Cerebellar cortex (tissue), 1 donor: ENCODE results near the gene ITGB5.
A peak's percentile ranks its signal among the peaks of the same experiment; 100 is the strongest.

Experiments
- DNase-seq: peaks from one replicate; pipeline ENCODE4 v3.0.0-alpha.2; 2015; ENCODE audit warnings: low spot score

Gene ITGB5

DNA sequence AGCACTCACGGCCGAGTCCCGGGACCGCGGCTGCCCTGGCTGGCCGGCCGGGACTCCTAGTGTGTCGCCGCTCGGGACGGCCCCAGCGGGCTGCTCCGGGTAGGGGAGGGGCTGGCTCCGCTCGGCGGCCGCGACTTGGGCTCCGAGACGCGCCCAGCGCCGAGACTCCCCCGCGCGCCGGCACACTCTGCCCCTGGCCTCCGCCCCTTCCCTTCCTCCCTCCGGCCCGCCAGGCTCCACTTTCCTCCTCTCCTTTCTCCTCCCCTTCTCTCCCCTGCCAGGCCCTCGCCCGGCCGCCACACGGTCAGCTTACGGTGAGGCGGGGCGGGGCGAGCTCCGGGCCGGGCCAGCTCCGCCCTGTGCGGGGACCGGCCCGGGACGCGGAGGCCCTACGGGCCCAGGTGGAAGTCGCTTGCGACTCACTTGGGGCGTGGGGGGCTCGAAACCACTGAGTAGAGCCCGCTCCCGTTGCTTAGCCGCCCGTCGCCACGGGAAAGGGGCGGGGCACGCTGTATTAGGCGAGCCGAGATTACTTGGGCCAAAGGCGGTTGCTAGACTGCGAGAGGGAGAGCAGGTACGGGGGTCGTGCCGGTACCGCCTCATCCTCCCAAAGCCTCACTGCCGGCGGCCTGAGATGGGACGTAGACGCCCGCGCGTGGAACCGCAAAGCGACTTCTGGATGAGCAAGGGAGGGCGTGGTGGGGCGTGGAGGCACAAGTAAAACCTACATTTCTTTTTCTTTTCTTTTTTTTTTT is at the start of gene ITGB5:
ITGB5 (minus strand) TSS at position 189 of the 755 bp plus-strand sequence. CDS start 365 bp downstream, outside the sequence.
- DNase-seq = peak; percentile 53

DNA sequence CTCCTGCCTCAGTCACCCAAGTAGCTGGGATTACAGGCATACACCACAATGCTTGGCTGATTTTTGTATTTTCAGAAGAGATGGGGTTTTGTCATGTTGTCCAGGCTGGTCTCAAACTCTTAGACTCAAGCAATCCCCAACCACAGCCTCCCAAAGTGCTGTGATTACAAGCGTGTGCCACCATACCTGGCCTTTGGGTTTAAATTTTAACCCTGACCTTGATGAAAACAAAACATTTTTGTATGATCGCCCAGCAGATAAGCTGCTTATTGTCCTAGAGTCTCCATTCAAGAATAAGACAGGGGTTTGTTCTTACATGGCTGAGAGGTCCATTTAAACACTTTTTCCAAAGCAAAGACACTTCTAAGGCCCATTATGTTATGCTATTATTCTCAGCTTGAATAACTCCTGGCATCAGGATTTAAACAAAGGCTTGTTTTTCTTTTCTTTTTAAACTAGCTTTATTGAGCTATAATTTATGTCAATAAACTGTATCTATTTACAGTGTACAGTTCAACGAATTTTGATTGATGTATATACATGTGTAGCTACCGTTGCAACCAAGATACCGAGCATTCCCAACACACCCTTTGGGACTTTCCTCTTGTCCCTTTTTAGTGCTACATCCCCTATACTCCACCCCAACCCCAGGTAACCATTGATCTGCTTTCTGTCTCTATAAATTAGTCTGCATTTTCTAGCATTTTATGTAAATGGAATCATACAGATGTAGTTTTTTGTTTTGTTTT is 48.8 kb upstream of the ITGB5 start:
- DNase-seq = no peak

- DNase-seq = no peak
Observed at GRCh38 chr3:124935264-124935663, 48.1 kb upstream of the ITGB5 start.

- no peak for DNase-seq
Observed at GRCh38 chr3:124934577-124934976, 47.4 kb upstream of the ITGB5 start, which contains the start of gene MUC13. TSS of gene MUC13 (minus strand) at chr3:124934751. CDS start at chr3:124934712, 39 bp downstream.

DNA sequence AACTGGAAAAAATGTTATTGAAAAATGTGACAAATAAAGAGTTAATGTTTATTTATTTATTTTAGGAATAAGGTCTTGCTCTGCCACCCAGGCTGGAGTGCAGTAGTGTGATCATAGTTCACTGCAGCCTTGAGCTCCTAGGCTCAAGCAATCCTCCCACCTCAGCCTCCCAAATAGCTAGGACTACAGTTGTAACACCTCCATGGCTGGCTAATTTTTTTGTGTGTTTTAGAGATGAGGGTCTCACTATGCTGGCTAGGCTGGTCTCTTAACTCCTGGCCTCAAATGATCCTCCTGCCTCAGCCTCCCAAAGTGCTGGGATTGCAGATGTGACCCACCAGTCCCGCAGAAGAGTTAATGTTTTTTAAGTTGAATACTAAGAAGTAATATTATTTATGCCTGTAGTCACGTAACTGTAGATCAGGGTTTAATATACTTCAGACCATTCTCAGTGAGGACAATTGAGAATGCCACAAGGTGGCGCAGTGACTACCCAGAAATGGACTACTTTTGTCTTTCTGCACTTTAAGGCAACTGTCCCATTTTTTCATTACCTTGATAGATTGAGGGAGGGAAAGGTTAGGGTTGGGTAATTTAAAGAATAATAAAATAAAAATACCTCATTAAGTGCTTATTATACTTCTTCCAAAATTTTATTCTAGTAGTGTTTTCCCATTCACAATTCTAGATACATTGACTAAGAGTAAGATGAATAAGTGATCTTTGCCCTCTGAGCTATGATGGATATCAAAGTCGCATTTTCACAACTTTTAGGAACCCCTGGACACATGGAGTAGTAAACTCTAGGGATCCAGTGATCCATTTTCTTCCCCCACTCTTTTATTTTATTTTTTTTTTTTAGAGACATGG is 41.4 kb upstream of the ITGB5 start:
- DNase-seq = peak; percentile 45

- no peak for DNase-seq
Observed at GRCh38 chr3:124927574-124928045, 40.4 kb upstream of the ITGB5 start.

DNA sequence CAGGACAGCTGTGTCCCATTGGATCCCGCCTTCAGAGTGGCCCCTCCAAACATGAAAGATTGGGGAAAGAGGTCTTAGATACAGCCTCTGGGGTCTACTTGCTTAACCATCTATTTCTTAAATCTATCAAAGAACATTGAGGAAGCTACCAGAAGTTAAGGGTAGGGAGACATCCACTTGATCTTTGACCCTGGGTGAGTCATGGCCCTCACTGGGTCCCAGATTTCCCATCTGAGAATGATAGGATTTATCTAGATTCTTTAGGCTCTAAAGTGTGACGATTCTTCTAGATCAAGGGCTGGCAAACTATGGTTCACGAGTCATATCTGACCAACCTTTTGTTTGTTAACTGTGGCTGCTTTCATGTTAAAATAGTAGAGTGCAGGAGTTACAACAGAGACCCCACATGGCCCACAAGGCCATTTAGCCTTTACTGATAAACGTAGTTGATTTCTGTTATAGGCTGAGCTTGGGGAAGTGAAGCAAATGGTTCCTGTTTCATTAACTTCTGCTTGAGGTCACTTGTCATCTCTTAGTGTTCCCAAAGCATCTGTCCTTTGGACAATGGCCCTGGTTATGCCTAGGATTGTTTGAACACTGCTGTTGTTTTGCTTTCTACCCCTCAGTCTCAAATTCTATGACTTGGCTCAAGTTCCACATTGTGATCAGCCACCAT is 39.4 kb upstream of the ITGB5 start:
- DNase-seq = no peak

- no peak for DNase-seq
Observed at GRCh38 chr3:124924741-124925140, 37.6 kb upstream of the ITGB5 start.

GRCh38 chr3:124923833-124924232 is 36.7 kb upstream of the ITGB5 start:
- no peak for DNase-seq

- DNase-seq = peak; percentile 8
Observed at GRCh38 chr3:124920718-124921117, 33.6 kb upstream of the ITGB5 start.

DNA sequence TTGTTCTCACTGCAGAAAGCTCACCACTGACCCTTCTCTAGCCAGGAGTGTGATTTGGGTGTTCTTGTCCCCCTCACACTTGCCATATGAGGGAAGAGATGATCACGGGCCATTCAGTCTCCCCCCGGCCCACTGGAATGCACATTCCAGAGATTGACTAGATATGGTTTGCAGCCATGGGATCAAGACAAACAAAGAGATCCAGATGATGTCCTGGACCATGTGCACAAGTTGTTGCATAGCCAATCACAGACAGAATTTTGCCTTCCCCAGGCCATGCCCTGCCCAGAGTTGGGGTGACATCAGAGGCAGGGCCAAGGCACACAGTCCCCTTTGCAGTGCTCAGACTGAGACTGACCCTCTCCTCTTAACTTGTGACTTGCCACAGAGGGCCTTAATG is 32.6 kb upstream of the ITGB5 start:
- DNase-seq = no peak

DNA sequence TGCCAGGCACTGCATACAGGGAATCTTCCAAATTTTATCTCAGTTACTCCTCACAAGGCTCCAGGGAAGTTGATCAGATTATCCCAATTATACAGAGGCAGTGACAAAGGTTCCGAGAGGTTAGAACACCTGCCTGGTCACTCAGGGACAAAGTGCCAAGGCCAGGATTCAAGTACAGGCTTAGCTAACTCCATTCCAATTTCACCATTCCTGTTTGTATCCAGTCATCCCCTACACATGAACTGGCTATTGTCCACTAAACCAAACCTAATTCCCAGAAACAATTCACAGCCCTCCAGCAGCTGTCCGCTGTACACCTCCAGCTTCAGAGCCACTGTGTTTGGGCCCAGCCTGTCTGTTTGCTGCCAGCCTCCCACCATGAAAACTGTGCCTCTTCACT is 31.4 kb upstream of the ITGB5 start:
- no peak for DNase-seq

DNA sequence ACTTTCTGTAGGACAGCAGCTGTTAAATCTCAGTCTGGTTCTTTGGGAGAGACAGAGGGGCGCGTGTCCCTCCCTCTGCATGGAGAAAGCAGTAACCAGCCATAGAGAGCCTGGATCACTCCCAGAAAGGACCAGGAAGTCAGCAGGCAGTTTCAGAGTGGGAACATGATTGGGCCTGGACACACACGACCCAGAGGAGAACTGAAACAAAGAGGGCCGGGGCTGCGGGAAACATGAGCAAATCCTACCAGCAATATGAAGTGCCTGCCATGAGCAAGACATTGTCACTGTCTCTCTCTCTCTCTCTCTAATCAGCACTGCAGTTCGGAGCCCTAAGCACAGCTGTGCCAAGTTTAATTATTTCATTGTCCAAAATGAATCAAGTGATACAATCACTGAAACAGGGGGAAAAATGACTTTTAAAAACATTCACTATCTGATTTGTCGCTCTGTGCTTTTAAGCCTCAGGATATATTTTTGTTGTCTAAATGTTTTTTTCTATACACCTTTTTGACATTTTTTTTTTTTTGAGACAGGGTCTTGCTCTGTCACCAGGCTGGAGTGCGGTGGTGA is 29.8 kb upstream of the ITGB5 start:
- DNase-seq = no peak

DNA sequence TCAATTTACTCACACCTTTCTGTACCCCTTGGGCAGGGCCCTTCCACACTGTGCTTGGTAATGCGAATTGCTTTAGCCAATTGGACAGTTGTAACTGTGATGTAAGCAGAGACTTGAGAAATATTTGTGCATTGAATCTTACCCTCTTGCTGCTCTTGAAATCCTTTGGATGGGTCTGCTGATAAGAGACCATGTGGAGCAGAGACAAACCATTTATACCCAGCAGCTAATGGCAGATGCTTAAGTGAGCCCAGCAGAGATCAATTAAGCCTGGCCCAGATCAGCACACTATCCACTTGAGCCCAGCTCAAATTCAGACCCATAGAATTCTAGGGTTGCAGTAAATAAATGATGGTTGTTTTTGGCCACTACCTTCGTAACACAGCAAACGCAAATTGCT is 28.1 kb upstream of the ITGB5 start:
- no peak for DNase-seq

DNA sequence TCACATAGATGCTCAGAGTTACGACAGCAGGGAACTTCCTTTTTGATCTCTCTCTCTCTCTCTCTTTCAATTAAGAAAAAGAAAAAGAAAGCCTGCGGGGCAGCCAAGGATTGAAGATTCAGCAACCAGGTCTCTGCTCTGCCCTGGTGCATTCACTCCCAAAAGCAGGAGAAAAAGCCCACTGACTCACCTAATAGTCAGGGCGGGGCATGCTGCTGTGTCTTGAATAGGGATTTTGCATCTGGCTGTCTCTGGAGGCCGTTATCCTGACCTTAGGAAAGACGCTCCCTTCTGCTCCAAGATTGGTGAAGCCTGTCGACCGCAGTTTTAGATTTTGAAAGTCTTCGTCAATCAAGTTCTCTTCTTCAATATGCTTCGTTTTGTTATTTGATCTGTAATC is 20.8 kb upstream of the ITGB5 start:
- no peak for DNase-seq

- no peak for DNase-seq
Observed at GRCh38 chr3:124904835-124905492, 17.8 kb upstream of the ITGB5 start.

DNA sequence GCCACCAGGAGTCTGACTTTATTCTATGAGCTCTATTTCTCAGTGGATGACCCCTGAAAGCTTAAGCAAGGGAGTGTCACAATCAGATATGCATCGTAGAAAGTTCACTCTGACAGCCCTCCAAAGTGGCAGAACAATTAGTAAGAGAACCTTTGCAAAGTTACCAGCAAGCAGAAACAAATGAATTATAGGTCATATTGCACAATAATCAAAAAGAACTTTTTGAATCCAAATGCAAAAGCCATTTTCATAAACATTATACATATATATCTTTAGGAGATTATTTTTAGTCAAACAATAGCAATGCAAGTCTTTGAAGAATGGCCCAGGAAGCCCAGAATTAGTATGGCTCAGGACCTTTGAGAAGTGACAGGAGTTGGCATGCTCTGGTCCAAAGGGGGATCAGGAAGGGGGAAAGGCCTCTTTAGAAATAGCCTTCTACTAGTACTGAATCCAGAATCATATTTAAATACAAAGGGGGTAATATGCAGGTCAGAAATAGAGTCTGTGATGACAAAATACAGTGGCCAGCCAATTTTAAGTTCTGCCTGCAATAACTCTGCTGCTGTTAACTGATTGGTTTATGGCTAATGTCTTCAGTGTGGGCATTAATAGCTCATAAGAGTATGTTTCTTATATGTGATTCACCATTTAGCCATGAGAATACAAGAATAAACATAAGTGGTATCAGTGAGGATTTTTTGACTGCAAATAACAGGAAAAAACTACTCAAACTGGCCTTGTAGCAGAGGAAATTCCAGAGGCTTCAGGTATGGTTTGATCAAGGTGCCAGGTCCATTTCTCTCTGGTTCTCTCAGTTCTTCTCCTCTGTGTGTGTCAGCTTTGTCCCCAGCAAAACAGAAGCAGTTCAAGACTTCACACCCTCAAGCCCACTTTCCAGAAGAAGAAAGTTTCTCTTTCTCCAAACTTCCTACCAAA is 17.0 kb upstream of the ITGB5 start:
- no peak for DNase-seq

DNA sequence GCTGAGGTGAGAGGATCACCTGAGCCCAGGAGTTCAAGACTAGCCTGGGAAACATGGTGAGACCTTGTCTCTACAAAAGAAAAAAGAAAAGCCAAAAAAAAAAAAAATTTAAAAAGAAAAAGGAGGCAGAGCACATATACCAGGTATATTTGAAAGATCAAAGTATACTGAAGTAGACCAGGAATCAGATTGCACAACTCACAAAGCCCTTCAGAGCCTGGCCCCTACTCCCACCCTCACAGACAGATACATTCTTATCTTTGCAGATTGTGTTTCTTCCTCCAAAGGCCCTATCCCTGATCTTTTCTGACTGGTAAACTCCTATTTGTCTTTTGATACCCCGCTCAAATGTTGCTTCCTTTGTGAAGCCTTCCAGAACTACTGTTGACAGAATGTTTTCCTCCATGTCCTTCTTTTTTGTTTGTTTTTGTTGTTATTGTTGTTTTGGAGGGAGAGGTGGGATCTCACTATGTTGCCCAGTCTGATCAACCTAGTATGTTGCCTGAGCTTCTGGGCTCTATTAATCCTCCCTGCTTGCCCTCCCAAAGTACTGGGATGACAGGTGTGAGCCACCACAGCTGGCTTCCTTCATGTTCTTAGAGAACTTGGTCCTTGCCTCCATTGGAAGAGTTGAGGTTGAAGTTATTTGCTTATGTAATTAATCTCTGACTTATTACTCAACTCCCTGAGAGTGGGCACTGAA is 9.8 kb upstream of the ITGB5 start:
- DNase-seq = no peak

- DNase-seq = no peak
Observed at GRCh38 chr3:124895756-124896155, 8.6 kb upstream of the ITGB5 start.
